Colonic mucosa (tissue), 4 donors: ENCODE measurements around the gene CALN1. TPM values are rescaled to one million over a fixed set of nuclear protein-coding genes. Genes with fewer than 3 reads are reported as not detected.

Source experiments
- DNase-seq: peaks from one replicate; pipeline ENCODE4 v3.0.0-alpha.2; 2020
- H3K27ac ChIP-seq: fragments of 200-600 bp; one replicate; pipeline ENCODE4 v1.8.0; 2021
- H3K27me3 ChIP-seq: fragments of 200-600 bp; one replicate; pipeline ENCODE4 v1.8.0; 2021
- H3K36me3 ChIP-seq: fragments of 200-600 bp; one replicate; pipeline ENCODE4 v1.8.0; 2021
- H3K4me1 ChIP-seq: fragments of 200-600 bp; one replicate; pipeline ENCODE4 v1.8.0; 2021; ENCODE audit warnings: mild to moderate bottlenecking
- H3K4me3 ChIP-seq: fragments of 200-600 bp; one replicate; pipeline ENCODE4 v1.8.0; 2021
- H3K9ac ChIP-seq, 2 donors: one replicate each; pipeline ENCODE4 v1.7.0; 2013; ENCODE audit warnings: control low read depth in 2 of 2, low read depth in 2 of 2, low read length in 2 of 2
- H3K9me3 ChIP-seq: fragments of 200-600 bp; one replicate; pipeline ENCODE4 v1.8.0; 2021
- CTCF ChIP-seq: fragments of 200-600 bp; IDR thresholded peaks from one replicate; pipeline ENCODE4 v1.8.0; 2022; ENCODE audit warnings: antibody characterized with exemption, mild to moderate bottlenecking
- intact Hi-C: fragments of 100-400 bp; cut with DNase I; formaldehyde crosslinking; loops from one replicate; pipeline ENCODE4 v1.14.1; 2022
- total RNA-seq, 2 donors: library from RNA; stranded (reverse); fragmentation: NEBNext Ultra II Directional in 1 of 2; extraction: Animal tissue kit (Norgen Biotek cat#: 25700) in 1 of 2; gene quantifications; one replicate each; pipeline ENCODE4 v1.2.1, GENCODE V29; 2021
- donor health status: healthy.
- donor health status: DM: no; HTN: no; CAD: no.
- donor health status: DM: no; HTN: no; CAD: no.

Gene CALN1
- total RNA-seq, 2 donors from 2014 or later: 0.37 TPM; not detected in 1

GRCh38 chr7:71846160-71846559, 566.0 kb downstream of the CALN1 start:
- no peaks in the 10 kb centered on the region for H3K36me3 ChIP-seq
- H3K9me3 ChIP-seq: no peaks in the 10 kb centered on the region
- H3K4me1 ChIP-seq: no peaks in the 10 kb centered on the region
- TF ChIP-seq CTCF: no peak
- H3K27ac ChIP-seq: no peak overlapping the region
- DNase-seq: no peak
- intact Hi-C loops: no loop called here
- no peak overlapping the region for H3K4me3 ChIP-seq
- no peak overlapping the region for H3K9ac ChIP-seq
- H3K27me3 ChIP-seq: no peaks in the 10 kb centered on the region

GRCh38 chr7:71843676-71844075, 568.5 kb downstream of the CALN1 start:
- H3K9ac ChIP-seq: no peak overlapping the region
- H3K36me3 ChIP-seq: no peaks in the 10 kb centered on the region
- no peak for TF ChIP-seq CTCF
- no peaks in the 10 kb centered on the region for H3K4me1 ChIP-seq
- no peak overlapping the region for H3K27ac ChIP-seq
- H3K27me3 ChIP-seq: no peaks in the 10 kb centered on the region
- intact Hi-C loops: no loop called here
- no peak overlapping the region for H3K4me3 ChIP-seq
- H3K9me3 ChIP-seq: no peaks in the 10 kb centered on the region
- DNase-seq: no peak

- intact Hi-C loops: no loop called here
- no peak overlapping the region for H3K4me3 ChIP-seq
- TF ChIP-seq CTCF: no peak
- DNase-seq: no peak
- H3K27ac ChIP-seq: no peak overlapping the region
- H3K9ac ChIP-seq: no peak overlapping the region
- no peaks in the 10 kb centered on the region for H3K4me1 ChIP-seq
- no peaks in the 10 kb centered on the region for H3K36me3 ChIP-seq
- H3K9me3 ChIP-seq: no peaks in the 10 kb centered on the region
- H3K27me3 ChIP-seq: no peaks in the 10 kb centered on the region
Observed at GRCh38 chr7:71842786-71843185, 569.4 kb downstream of the CALN1 start.

- intact Hi-C loops: no loop called here
- no peaks in the 10 kb centered on the region for H3K27me3 ChIP-seq
- no peak overlapping the region for H3K27ac ChIP-seq
- H3K4me3 ChIP-seq: no peak overlapping the region
- DNase-seq: no peak
- no peaks in the 10 kb centered on the region for H3K36me3 ChIP-seq
- no peak overlapping the region for H3K9ac ChIP-seq
- H3K4me1 ChIP-seq: no peaks in the 10 kb centered on the region
- no peak for TF ChIP-seq CTCF
- no peaks in the 10 kb centered on the region for H3K9me3 ChIP-seq
Observed at GRCh38 chr7:71842381-71842780, 569.8 kb downstream of the CALN1 start.

- no peaks in the 10 kb centered on the region for H3K4me1 ChIP-seq
- intact Hi-C loops: no loop called here
- no peak overlapping the region for H3K27ac ChIP-seq
- no peaks in the 10 kb centered on the region for H3K9me3 ChIP-seq
- TF ChIP-seq CTCF: no peak
- no peaks in the 10 kb centered on the region for H3K36me3 ChIP-seq
- no peak overlapping the region for H3K9ac ChIP-seq
- DNase-seq: no peak
- no peak overlapping the region for H3K4me3 ChIP-seq
- H3K27me3 ChIP-seq: no peaks in the 10 kb centered on the region
Observed at GRCh38 chr7:71835056-71835455, 577.1 kb downstream of the CALN1 start.

- Histone ChIP-seq H3K9ac (no peak overlapping the region), H3K36me3 (no peaks in the 10 kb centered on the region), H3K27me3 (no peaks in the 10 kb centered on the region), H3K27ac (no peak overlapping the region), H3K9me3 (no peaks in the 10 kb centered on the region), H3K4me1 (no peaks in the 10 kb centered on the region), H3K4me3 (no peak overlapping the region)
- intact Hi-C loops: no loop called here
- DNase-seq: no peak
- no peak for TF ChIP-seq CTCF
Observed at GRCh38 chr7:71829515-71829914, 582.6 kb downstream of the CALN1 start.
